Hypothalamus (tissue), 51 donors: Measurements from ENCODE around the gene HSFX1.
"Not testable (repeated sequence)": the region's sequence is repeated elsewhere in the genome, so short reads cannot be mapped to it uniquely, and the experiment has no call there.

Source experiments
- DNase-seq, 51 donors: peaks; one replicate each; lab custom pipeline; 2025; lab: John Stamatoyannopoulos, UW

Gene HSFX1, protein sequence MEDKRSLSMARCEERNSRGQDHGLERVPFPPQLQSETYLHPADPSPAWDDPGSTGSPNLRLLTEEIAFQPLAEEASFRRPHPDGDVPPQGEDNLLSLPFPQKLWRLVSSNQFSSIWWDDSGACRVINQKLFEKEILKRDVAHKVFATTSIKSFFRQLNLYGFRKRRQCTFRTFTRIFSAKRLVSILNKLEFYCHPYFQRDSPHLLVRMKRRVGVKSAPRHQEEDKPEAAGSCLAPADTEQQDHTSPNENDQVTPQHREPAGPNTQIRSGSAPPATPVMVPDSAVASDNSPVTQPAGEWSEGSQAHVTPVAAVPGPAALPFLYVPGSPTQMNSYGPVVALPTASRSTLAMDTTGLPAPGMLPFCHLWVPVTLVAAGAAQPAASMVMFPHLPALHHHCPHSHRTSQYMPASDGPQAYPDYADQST

DNA sequence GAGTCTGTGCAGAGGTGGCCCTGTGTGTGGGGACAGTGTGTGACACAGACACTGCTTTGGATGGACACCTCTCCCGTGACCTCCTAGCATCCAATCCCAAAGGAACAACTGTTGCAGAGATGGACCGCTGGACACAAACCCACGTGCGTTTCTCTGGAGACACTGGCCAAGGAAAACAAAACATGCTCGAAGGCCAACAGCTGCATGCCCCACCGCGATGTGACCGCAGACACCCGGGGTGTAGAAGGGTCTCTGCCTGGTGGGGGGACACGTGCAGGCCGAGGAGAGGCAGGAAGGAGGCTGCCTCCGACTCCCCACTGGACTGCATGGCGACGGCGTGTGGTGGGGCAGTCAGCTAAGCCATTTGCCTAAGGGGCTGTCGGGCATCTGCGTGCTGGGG is at the start of gene HSFX1:
Gene HSFX1, plus strand, starts transcription at position 301 of the 400 bp plus-strand sequence. CDS start 614 bp downstream, outside the sequence.
- not testable (repeated sequence) for DNase-seq

DNA sequence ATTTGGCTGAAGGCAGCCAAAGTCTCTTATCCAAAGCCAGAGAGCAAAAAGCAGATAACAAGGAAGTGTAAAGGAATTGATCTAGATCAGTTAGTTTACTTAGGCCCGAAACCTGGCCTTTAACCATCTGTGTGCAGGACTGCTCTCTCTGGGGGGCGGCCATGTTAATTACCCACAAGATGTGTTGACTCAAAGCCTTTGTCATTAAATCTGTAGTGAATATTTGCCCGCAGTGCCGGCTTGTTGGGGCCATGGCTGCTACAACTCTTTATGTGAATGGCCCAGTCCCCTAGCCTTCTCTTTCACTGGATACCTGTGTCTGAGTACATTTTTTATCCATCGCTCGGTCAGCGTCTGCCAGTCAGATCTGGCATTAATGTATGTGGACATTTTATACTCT is 46.6 kb upstream of the HSFX1 start:
- DNase-seq, result not testable (repeated sequence)

DNA sequence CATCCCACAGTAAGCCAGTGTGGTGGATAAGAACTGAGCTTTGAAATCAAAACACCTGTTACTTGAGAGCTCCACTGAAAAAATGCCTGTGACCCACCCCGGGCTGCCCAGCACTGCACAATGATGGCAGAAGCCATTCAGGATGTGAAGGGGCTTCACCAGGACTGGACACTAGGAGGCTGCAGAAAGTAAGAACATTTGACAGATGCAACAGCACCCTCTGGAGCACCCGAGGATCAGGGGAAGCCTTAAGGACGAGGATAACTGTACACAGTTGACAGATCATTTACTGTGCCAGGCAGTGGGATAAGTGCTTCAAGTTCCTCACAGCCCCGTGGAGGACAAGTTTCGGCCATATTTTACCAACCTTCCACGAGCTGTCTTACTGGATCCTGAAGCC is 31.6 kb upstream of the HSFX1 start:
- not testable (repeated sequence) for DNase-seq

DNA sequence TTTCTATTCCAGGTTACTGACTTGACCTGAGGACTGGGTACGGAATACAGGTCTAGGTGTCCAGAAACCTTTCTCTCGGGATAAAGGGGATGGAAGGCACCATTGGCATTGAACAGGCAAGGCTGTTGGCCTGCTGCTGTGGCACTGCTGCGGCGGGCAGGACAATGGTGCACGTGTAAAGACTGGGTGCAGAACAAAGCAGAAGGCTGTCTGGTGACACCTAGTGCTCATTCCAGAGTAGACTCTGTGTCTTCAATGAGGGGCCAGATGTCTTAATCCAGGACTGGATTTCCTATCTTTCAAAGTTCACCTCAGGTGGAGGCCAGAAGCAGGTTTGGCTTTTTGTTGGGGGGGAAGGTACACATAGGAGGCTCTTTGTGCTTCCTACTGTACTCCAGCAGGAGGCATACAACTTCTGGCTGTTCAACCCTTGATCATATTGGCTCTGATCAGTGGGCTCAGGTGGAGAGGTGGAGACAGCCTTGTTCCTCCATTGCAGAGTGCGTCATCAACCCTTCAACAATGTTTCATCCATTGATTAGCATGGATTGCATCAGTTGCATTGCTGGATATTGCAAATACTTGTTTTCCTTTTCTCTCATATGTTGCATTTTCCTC is 27.4 kb upstream of the HSFX1 start:
- DNase-seq, result not testable (repeated sequence)

DNA sequence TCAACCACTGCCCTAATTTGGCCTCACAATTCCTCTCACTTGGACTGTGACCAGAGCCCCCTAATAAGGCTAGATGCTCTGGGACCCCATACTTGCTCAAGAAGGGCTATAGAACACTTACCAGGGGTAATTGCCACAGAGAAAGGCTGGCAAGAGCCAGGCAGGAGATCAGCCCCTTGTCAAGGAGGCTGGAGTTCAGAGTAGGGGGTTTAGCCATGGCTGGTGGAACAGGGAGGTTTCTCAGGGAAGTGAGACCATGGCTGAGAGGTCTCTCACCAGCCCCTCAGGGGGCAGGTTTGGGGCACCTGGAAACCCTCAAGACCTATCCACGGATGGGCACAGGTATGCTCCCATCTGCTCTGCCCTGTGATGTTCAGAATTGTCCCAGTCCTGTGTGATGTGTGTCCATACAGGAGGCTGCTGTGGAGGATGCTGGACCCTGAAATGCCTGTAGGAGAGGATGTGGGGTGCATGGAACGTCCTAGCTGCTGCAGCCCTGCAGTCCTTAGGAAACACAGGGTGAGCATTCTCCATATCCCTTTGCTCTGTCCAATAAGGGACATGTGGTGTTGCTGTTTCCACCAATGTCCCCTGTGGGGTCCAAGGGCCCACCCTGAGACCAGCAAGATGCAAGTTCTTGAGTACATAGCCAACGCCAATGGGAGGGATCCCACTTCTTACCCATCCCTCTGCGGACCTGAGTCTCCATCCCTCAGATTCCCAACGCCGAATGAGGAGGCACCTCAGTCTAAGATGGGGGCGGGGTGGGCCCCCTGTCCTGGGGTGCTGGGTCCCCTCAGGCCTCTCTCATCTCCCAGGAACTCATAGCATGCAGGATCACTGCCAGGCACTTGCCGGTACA is 16.4 kb upstream of the HSFX1 start:
- no peak for DNase-seq

DNA sequence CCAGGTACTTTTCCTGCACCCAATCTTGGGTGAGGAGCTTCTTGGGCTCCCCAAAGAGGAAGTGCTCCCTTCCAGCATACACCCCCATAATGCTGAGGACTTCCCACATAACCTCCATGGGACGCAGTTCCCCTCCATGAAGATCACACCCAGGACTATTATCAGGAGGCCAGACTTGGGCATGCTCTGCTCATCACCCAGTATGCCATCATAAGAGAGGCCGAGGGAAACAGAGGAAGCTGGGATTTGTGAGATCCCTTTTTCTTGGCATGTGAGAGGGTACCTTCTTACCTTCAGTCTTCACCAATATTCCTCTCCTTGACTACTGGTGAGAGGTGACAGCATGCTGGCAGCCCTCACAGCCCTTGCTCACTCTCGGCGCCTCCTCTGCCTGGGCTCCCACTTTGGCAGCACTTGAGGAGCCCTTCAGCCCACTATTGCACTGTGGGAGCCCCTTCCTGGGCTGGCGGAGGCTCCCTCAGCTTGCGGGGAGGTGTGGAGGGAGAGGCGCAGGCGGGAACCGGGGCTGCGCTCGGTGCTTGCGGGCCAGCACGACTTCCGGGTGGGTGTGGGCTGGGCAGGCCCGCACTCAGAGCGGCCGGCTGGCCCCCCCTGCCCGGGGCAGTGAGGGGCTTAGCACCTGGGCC is 15.7 kb upstream of the HSFX1 start:
- no peak for DNase-seq

DNA sequence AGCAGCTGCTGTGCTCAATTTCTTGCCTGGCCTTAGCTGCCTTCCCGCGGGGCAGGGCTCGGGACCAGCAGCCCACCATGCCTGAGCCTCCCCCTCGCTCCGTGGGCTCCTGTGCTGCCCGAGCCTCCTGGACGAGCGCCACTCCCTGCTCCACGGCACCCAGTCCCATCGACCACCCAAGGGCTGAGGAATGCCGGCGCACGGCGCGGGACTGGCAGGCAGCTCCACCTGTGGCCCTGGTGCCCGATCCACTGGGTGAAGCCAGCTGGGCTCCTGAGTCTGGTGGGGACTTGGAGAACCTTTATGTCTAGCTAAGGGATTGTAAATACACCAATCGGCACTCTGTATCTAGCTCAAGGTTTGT is 15.2 kb upstream of the HSFX1 start:
- not testable (repeated sequence) for DNase-seq

DNA sequence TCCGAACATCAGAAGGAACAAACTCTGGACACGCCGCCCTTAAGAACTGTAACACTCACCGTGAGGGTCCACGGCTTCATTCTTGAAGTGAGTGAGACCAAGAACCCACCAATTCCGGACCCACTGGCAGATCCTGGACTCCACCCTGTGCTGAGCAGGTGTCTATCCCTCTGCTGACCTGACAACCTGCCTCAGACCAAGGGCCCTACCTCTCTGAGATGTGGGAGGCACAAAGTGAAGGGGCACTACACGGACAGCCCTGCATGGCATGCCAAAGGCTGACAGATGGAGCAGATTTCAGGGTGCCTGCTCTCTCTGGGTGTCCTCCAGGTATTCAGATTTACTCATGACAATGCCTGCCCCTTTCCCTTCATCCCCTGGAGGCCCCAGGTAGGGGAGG is 14.0 kb upstream of the HSFX1 start:
- DNase-seq, result no peak

DNA sequence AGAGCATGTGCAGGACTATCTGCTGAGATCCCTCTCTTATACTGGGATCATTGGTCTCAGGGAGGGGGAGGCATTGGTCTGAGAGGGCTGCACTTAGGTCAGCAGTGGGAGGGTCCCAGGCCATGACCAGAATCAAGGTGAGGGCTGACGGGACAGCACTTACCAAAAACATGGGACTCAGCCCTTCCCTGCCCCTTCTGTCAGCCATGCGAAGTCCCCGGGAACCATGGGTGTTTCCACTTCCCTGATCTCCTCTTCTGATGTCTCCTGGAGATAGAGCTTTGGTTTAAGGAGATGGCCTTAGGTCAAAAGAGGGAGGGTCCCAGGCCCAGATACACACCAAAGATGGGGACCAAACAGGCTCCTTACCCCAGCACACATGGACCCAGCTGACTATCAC is 12.9 kb upstream of the HSFX1 start:
- no peak for DNase-seq

DNA sequence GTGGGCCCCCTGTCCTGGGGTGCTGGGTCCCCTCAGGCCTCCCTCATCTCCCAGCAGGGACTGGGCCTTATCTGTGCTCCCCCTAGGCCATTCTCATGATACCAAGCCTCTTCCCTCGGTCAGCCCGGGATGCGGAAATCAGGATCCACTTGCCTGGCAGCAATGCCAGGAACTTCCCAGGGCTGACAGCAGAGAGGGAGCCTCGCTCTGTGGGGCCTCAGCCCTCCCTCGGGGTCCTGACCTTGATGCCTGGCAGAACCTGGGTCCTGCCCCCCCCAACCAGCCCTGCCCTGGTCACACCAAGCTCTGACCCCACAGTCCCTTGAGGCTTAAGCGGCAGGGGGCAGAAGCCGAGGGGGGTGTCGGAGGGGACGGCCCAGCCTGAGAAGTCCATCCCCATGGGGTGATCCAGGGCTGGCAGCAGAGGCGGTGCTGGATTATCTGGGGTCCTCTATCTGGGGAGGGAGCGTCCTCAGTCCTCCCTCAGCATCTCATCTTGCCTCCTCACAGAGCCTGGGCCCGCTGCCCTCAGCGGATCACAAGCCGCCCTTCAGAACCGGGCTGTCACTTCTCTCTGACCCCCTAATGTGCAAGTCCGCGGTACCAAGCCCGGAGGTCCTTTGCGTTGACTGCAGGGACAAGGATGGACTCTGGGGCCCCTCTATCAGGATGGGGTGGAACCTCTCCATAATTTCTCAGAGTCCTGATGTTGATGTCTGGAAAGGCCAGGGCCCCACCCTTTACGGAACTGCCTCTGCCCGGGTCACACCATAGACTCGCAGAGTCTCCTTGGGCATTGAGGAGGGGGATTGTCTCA is 11.8 kb upstream of the HSFX1 start:
- DNase-seq, result not testable (repeated sequence)

DNA sequence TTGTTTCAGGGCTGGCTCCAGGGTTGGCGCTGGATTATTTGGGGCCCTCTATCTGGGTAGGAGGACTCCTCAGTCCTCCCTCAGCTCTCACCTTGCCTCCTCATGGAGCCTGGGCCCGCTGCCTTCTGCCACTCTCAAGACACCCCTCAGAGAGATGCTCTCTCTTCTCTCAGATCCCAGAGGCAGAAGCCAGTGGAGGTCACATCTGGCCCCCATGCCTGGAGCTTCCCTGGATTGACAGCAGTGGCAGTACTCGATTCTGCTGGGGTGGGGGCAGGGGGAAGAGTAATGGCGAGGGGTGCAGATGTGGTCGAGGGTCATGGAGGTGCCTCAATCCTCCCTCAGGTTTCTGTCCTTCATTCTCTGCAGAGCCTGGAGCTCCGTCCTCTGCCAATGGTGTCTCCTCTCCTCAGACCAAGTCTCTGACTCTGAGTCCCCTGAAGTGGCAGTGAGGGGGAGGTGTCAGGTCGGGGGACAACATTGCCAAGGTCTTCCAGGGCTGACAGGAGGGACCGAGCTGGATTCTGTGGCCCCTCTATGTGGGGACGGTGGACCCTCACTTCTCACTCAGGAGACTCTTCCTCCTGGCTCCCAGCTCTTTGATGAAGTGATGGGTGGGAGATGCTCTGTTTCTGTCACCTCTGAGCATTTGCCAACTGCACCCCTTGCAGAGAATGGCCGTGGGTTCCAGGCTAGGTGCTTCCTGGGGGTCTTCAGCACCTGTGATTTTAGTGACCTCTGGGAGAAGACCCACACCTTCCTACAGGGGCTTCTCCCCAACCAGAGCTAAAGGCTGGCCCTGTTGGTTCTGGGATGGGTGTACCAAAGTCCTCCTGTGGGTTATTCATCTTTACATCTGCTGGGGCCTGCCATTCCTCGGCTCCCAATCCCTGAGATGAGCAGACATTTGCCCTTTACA is 10.9 kb upstream of the HSFX1 start:
- no peak for DNase-seq

DNA sequence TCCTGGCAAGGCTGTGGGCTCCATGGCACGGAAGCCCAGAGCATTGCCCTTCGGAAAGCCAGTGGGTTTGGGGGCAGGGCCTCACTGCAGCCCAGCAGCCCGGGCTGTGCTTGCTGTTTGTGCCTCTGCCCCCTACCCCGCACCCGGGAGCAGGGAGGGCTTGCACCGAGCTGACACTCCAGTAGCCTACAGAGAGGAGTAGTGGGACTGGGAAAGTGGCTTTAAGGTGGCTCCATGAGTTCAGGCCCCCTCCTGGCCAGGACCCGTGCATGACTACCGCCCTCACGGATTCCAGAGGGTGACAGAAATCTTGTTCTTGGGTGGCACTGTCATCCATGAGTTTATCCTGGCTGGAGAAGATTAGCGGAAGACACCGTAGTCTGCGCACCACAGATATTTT is 3.5 kb upstream of the HSFX1 start:
- DNase-seq, result not testable (repeated sequence)

DNA sequence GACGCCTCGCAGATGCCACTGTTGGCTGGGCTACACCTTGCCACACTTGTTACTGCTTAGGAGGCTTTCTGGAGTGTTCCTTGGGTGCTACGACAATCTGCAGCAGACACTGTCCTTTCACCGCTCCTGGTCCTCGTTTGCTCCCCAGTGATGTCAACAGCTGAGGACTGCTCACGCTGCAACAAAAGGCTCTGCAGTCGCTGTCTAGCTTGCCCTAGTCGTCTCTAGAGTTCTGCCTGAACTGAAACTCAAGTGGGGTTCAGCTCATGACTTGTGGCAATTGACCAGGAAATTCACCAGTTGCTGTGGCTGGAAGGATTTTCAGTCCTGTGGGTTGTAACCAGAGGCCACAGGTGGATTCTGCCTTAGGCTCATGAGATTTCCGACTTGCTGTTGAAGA is 842 bp upstream of the HSFX1 start:
- DNase-seq, result not testable (repeated sequence)

DNA sequence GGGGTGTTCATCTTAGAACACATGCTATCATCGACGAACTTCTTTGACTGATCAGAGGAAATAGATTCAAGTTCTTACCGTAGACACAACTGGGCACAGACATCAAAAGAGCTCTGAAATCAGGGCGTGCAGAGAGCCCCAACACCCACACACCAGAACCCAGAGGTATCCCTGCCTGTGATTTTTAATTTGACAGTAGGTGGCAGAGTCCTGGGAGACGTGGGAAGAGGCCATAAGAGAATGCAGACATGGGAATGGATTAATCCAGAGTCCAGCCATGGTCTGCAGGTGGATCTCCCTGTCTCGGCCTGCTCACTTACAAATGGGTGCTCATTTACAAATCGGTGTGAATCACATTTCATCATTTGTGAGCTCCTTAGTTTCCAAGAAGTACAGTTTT is 4.1 kb downstream of the HSFX1 start:
- not testable (repeated sequence) for DNase-seq

DNA sequence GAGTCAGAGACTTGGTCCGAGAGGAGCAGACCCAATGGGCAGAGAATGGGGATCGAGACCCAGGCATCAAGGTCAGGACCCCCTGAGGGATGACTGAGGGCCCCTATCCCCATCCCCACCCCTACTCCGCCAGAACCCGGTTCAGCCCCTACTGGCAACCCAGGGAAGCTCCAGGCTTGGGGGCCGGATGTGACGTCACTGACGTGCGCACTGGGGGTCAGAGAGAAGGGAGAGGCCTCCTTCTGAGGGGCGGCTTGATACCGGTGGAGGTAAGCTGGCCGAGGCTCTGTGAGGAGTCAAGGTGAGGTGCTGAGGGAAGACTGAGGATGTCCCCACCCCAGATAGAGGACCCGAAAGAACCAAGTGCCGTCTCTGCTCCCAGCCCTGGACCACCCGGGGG is 7.9 kb downstream of the HSFX1 start, which contains the start of gene MAGEA9:
Gene MAGEA9, plus strand, starts transcription at position 204 of the 400 bp plus-strand sequence. CDS start 4,281 bp downstream, outside the sequence.
- not testable (repeated sequence) for DNase-seq

DNA sequence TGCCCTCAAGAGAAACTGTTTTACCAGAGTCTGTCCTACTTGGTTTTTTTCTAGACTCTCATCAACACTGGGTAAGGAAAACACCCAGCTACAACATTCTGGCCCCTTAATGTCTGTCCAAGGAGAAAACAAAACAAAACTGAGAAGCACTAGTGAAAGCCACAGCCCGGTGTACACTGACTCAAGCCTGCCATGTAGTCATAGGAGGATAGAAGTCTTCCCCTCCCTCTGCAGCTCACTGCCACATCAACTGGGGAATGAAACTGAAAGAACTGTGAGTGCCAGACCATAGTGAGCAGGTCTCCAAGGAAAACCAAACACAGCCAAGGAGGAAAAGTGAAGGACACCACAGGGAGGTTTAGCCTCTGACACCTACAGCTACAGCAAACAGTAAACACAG is 21.7 kb downstream of the HSFX1 start:
- DNase-seq, result not testable (repeated sequence)

DNA sequence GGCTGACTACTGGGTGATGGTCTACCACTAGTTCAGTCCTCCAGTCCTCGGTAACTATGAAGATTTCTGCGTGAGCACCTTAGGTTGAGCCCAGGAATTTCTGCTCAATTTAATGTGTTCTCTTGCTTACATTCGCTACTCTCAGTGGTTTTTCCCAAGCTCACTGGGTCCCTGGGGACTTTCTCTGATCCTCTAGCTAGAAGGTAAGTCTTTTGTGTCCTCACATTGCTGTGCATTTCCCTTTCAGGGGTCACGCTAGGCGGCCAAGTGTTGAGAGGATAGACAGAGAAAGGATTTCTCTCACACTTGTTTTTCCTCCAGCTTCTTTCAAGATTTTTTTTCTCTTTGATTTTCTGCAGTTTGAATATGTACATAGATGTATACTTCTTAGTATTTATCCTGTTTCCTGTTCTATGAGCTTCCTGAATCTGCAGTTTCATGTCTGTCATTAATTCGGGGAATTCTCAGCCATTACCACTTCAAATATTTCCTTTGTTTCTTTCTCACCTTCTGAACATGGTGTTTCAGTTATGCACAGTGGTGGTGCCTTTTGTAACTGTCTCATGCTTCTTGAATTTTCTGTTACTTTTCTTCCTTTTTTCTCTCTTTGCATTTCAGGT is 25.3 kb downstream of the HSFX1 start:
- no peak for DNase-seq

DNA sequence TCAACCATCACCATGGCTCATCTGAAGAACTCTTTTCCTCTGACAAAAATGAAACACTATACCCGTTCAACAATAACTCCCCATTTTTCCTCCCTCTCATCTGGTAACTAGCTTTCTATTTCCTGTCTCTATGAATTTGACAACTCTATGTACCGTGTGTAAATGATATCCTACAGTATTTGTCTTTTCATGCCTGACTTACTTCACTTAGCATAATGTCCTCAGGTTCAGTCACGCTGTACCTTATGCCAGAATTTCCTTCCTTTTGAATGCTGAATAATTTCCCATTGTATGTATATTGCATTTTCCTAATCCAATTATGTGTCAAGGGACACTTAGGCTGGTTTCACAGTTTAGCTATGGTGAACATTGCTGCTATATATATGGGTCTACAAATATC is 26.1 kb downstream of the HSFX1 start:
- DNase-seq, result no peak
